OCI-LY7 (cell line): ENCODE results near the gene ADM2. TPM values are rescaled to one million over a fixed set of nuclear protein-coding genes. Genes with fewer than 3 reads are reported as not detected.

Source experiments
- BruUV-seq: library from RNA; stranded (reverse); fragments of 400-500 nt; replicated peaks from 2 replicates; lab custom pipeline; 2021; lab: Mats Ljungman, UMichigan
- CTCF ChIA-PET: fragments of 300-600 bp; sonication (Branson Sonifier 250); formaldehyde crosslinking; loops from one replicate; lab custom pipeline; 2022; ENCODE audit warnings: antibody characterized with exemption; ENCODE audit not compliant: unreplicated experiment; lab: Charles Lee
- POLR2A ChIA-PET: fragments of 300-600 bp; sonication (Branson Sonifier 250); formaldehyde crosslinking; loops from one replicate; lab custom pipeline; 2022; ENCODE audit warnings: antibody characterized with exemption; lab: Charles Lee
- DNase-seq: peaks from one replicate; pipeline ENCODE4 v3.0.0-alpha.2; 2015; ENCODE audit warnings: low spot score
- H2AFZ ChIP-seq: fragments of 200-600 bp; sonication (generic), shearing (Covaris generic); 2 replicates; pipeline ENCODE4 v1.6.1; 2014; ENCODE audit warnings: mild to moderate bottlenecking, antibody characterized with exemption, low read length, moderate library complexity
- H3K27ac ChIP-seq: fragments of 200-600 bp; sonication (generic); 2 replicates; pipeline ENCODE4 v1.5.1; 2014; ENCODE audit warnings: mixed run types, low read depth, mild to moderate bottlenecking, moderate library complexity, low read length, inconsistent platforms; ENCODE audit not compliant: poor library complexity, severe bottlenecking
- H3K36me3 ChIP-seq: fragments of 200-600 bp; sonication (generic); 2 replicates; pipeline ENCODE4 v1.6.1; 2014; ENCODE audit warnings: mild to moderate bottlenecking, antibody characterized with exemption, low read length, moderate library complexity, mixed read lengths; ENCODE audit not compliant: insufficient read depth
- H3K4me1 ChIP-seq: fragments of 200-600 bp; sonication (generic); 2 replicates; pipeline ENCODE4 v1.5.1; 2014; ENCODE audit warnings: mild to moderate bottlenecking, low read length; ENCODE audit not compliant: insufficient read depth, poor library complexity, severe bottlenecking
- H3K4me2 ChIP-seq: fragments of 200-600 bp; sonication (generic); 2 replicates; pipeline ENCODE4 v1.6.1; 2014; ENCODE audit warnings: mild to moderate bottlenecking, low read length
- H3K4me3 ChIP-seq: fragments of 200-600 bp; sonication (generic); 2 replicates; pipeline ENCODE4 v1.5.1; 2014; ENCODE audit warnings: mild to moderate bottlenecking, low read depth, low read length; ENCODE audit not compliant: poor library complexity, severe bottlenecking
- H3K79me2 ChIP-seq: fragments of 200-600 bp; sonication (generic); 2 replicates; pipeline ENCODE4 v1.6.1; 2016; ENCODE audit warnings: low read depth, mild to moderate bottlenecking, low read length, moderate library complexity, mixed read lengths; ENCODE audit not compliant: insufficient read depth
- H3K9me2 ChIP-seq: fragments of 200-600 bp; sonication (generic); 2 replicates; pipeline ENCODE4 v1.6.1; 2016; ENCODE audit warnings: mild to moderate bottlenecking, low read length, mixed read lengths; ENCODE audit not compliant: insufficient read depth
- H3K9me3 ChIP-seq: fragments of 200-600 bp; sonication (generic); 2 replicates; pipeline ENCODE4 v1.6.1; 2014; ENCODE audit warnings: mild to moderate bottlenecking, mixed run types, low read length, mixed read lengths
- H4K20me1 ChIP-seq: fragments of 200-600 bp; sonication (generic); 2 replicates; pipeline ENCODE4 v1.6.1; 2014; ENCODE audit warnings: mild to moderate bottlenecking, antibody characterized with exemption, low read length, moderate library complexity, mixed read lengths; ENCODE audit not compliant: insufficient read depth
- EZH2phosphoT487 ChIP-seq: fragments of 200-600 bp; sonication (generic); IDR thresholded peaks from 2 replicates; pipeline ENCODE4 v1.6.1; 2018; ENCODE audit warnings: low read depth, borderline replicate concordance, mild to moderate bottlenecking, mixed run types, antibody characterized with exemption, low read length, moderate library complexity, mixed read lengths
- intact Hi-C: fragments of 100-400 bp; cut with micrococcal nuclease; formaldehyde crosslinking; loops from one replicate; pipeline ENCODE4 v1.10.0; 2022; ENCODE audit not compliant: unreplicated experiment
- total RNA-seq, 2 experiments: library from RNA; depleted of rRNA in 1 of 2; stranded (reverse); fragments of >200 nt in 1 of 2; shearing (Covaris generic) in 1 of 2; gene quantifications; 2 replicates each; pipeline ENCODE4 v1.2.3, GENCODE V29; 2014 to 2022
- TF ChIP-seq, protein P1 (sequence below): fragments of 200-600 bp; sonication (generic); conservative IDR thresholded peaks from 2 replicates; pipeline ENCODE4 v1.5.1; 2014; ENCODE audit warnings: mild to moderate bottlenecking, antibody characterized with exemption, low read length, moderate library complexity, mixed read lengths

Gene ADM2
- total RNA-seq, 2 experiments from 2014 or later = 4.3 to 7.9 TPM

DNA sequence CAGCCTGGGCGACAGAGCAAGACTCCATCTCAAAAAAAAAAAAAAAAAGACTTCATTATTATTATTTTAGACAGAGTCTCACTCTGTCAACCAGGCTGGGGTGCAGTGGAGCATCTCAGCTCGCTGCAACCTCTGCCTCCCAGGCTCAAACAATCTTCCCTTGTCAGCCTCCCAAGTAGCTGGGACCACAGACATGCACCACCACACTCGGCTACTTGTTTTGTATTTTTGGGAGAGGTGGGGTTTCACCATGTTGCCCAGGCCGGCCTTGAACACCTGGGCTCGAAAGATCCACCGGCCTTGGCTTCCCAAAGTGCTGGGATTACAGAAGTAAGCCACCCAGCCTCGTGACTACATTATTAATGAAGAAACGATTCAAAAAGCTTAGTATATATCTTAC, 53.8 kb downstream of the ADM2 start:
- Histone ChIP-seq H2AFZ (peak overlapping the region; percentile 67; the same call in 1 of the 2 replicates), H3K4me1 (peaks cover 87% of the 10 kb centered on the region), H3K36me3 (no peaks in the 10 kb centered on the region), H3K79me2 (no peaks in the 10 kb centered on the region), H3K4me2 (peak overlapping the region; percentile 74), H3K4me3 (peak overlapping the region; percentile 42), H3K27ac (peak overlapping the region; percentile 85), H3K9me3 (no peaks in the 10 kb centered on the region), H4K20me1 (no peaks in the 10 kb centered on the region), H3K9me2 (no peaks in the 10 kb centered on the region)
- DNase-seq = peak; percentile 49
- CTCF ChIA-PET = no interaction called here
- intact Hi-C loops = no loop called here
- TF ChIP-seq EZH2phosphoT487 = no peak
- TF ChIP-seq, protein P1, sequence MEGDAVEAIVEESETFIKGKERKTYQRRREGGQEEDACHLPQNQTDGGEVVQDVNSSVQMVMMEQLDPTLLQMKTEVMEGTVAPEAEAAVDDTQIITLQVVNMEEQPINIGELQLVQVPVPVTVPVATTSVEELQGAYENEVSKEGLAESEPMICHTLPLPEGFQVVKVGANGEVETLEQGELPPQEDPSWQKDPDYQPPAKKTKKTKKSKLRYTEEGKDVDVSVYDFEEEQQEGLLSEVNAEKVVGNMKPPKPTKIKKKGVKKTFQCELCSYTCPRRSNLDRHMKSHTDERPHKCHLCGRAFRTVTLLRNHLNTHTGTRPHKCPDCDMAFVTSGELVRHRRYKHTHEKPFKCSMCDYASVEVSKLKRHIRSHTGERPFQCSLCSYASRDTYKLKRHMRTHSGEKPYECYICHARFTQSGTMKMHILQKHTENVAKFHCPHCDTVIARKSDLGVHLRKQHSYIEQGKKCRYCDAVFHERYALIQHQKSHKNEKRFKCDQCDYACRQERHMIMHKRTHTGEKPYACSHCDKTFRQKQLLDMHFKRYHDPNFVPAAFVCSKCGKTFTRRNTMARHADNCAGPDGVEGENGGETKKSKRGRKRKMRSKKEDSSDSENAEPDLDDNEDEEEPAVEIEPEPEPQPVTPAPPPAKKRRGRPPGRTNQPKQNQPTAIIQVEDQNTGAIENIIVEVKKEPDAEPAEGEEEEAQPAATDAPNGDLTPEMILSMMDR = no peak
- POLR2A ChIA-PET = interaction anchor here (0.6 to 1.3 kb wide), 3 partner anchors 10 to 35 kb away, joined by 3 to 5 read pairs (median 4); partner anchors contain the start of genes KLHDC7B and SCO2
- BruUV-seq = no TSS peak

Other genes with a start within 250 kb of the ADM2 start
- gene TUBGCP6, start 236.5 kb upstream of the ADM2 start, total RNA-seq (2014; rRNA removed; shearing (Covaris generic)) = 52.8 and 57.7 TPM in 2 replicates
- gene TUBGCP6, start 236.5 kb upstream of the ADM2 start, total RNA-seq (2022) = 63.2 and 68.8 TPM in 2 replicates
- 47.4 and 49.4 TPM in 2 replicates for gene HDAC10, start 230.3 kb upstream of the ADM2 start, total RNA-seq (2014; rRNA removed; shearing (Covaris generic))
- gene HDAC10, start 230.3 kb upstream of the ADM2 start, total RNA-seq (2022) = 74.6 and 74.9 TPM in 2 replicates
- gene MAPK12, start 219.9 kb upstream of the ADM2 start, total RNA-seq (2014; rRNA removed; shearing (Covaris generic)) = 90.8 and 93.6 TPM in 2 replicates
- gene MAPK12, start 219.9 kb upstream of the ADM2 start, total RNA-seq (2022) = 84.9 and 90.1 TPM in 2 replicates
- 12.0 and 13.0 TPM in 2 replicates for gene MAPK11, start 211.2 kb upstream of the ADM2 start, total RNA-seq (2014; rRNA removed; shearing (Covaris generic))
- 18.6 and 19.7 TPM in 2 replicates for gene MAPK11, start 211.2 kb upstream of the ADM2 start, total RNA-seq (2022)
- 10.7 and 13.6 TPM in 2 replicates for gene PLXNB2, start 173.9 kb upstream of the ADM2 start, total RNA-seq (2014; rRNA removed; shearing (Covaris generic))
- gene PLXNB2, start 173.9 kb upstream of the ADM2 start, total RNA-seq (2022) = 38.9 and 39.2 TPM in 2 replicates
- gene DENND6B, start 154.5 kb upstream of the ADM2 start, total RNA-seq (2014; rRNA removed; shearing (Covaris generic)) = 25.0 and 31.6 TPM in 2 replicates
- gene DENND6B, start 154.5 kb upstream of the ADM2 start, total RNA-seq (2022) = 38.1 and 45.0 TPM in 2 replicates
- 55.0 and 64.5 TPM in 2 replicates for gene PPP6R2, start 138.2 kb upstream of the ADM2 start, total RNA-seq (2014; rRNA removed; shearing (Covaris generic))
- gene PPP6R2, start 138.2 kb upstream of the ADM2 start, total RNA-seq (2022) = 62.3 and 65.8 TPM in 2 replicates
- 134 and 177 TPM in 2 replicates for gene SBF1, start 6.5 kb upstream of the ADM2 start, total RNA-seq (2014; rRNA removed; shearing (Covaris generic))
- 160 and 181 TPM in 2 replicates for gene SBF1, start 6.5 kb upstream of the ADM2 start, total RNA-seq (2022)
- gene MIOX, start 5.3 kb downstream of the ADM2 start, total RNA-seq (2014; rRNA removed; shearing (Covaris generic)) = not detected in 2 replicates
- 0.53 and 0.74 TPM in 2 replicates for gene MIOX, start 5.3 kb downstream of the ADM2 start, total RNA-seq (2022)
- 37.8 and 50.7 TPM in 2 replicates for gene LMF2, start 26.2 kb downstream of the ADM2 start, total RNA-seq (2014; rRNA removed; shearing (Covaris generic))
- gene LMF2, start 26.2 kb downstream of the ADM2 start, total RNA-seq (2022) = 49.2 and 49.8 TPM in 2 replicates
- gene NCAPH2, start 26.7 kb downstream of the ADM2 start, total RNA-seq (2014; rRNA removed; shearing (Covaris generic)) = 129 and 151 TPM in 2 replicates
- gene NCAPH2, start 26.7 kb downstream of the ADM2 start, total RNA-seq (2022) = 124 and 126 TPM in 2 replicates
- gene SCO2, start 44.1 kb downstream of the ADM2 start, total RNA-seq (2014; rRNA removed; shearing (Covaris generic)) = 2.7 and 4.9 TPM in 2 replicates
- 3.9 and 4.1 TPM in 2 replicates for gene SCO2, start 44.1 kb downstream of the ADM2 start, total RNA-seq (2022)
- 3.9 and 6.3 TPM in 2 replicates for gene TYMP, start 48.5 kb downstream of the ADM2 start, total RNA-seq (2014; rRNA removed; shearing (Covaris generic))
- gene TYMP, start 48.5 kb downstream of the ADM2 start, total RNA-seq (2022) = 3.8 and 4.0 TPM in 2 replicates
- 0.08 and 0.25 TPM in 2 replicates for gene KLHDC7B, start 64.4 kb downstream of the ADM2 start, total RNA-seq (2014; rRNA removed; shearing (Covaris generic))
- gene KLHDC7B, start 64.4 kb downstream of the ADM2 start, total RNA-seq (2022) = 0.31 and 0.46 TPM in 2 replicates
- not detected in 2 replicates for gene SYCE3, start 81.4 kb downstream of the ADM2 start, total RNA-seq (2014; rRNA removed; shearing (Covaris generic))
- gene SYCE3, start 81.4 kb downstream of the ADM2 start, total RNA-seq (2022) = not detected in 2 replicates
- 92.6 and 101 TPM in 2 replicates for gene CPT1B, start 96.9 kb downstream of the ADM2 start, total RNA-seq (2014; rRNA removed; shearing (Covaris generic))
- 138 and 162 TPM in 2 replicates for gene CPT1B, start 96.9 kb downstream of the ADM2 start, total RNA-seq (2022)
- gene CHKB, start 101.3 kb downstream of the ADM2 start, total RNA-seq (2014; rRNA removed; shearing (Covaris generic)) = 83.8 and 85.8 TPM in 2 replicates
- gene CHKB, start 101.3 kb downstream of the ADM2 start, total RNA-seq (2022) = 100 and 110 TPM in 2 replicates
- 0.54 and 0.62 TPM in 2 replicates for gene MAPK8IP2, start 119.2 kb downstream of the ADM2 start, total RNA-seq (2014; rRNA removed; shearing (Covaris generic))
- 1.5 and 2.2 TPM in 2 replicates for gene MAPK8IP2, start 119.2 kb downstream of the ADM2 start, total RNA-seq (2022)
- gene ARSA, start 146.6 kb downstream of the ADM2 start, total RNA-seq (2014; rRNA removed; shearing (Covaris generic)) = 20.1 and 31.6 TPM in 2 replicates
- 34.4 and 34.8 TPM in 2 replicates for gene ARSA, start 146.6 kb downstream of the ADM2 start, total RNA-seq (2022)
- gene SHANK3, start 191.3 kb downstream of the ADM2 start, total RNA-seq (2014; rRNA removed; shearing (Covaris generic)) = not detected in 2 replicates
- 0.07 and 0.15 TPM in 2 replicates for gene SHANK3, start 191.3 kb downstream of the ADM2 start, total RNA-seq (2022)